Measurements from ENCODE around the gene DPF3. TPM values are rescaled to one million over a fixed set of nuclear protein-coding genes. Genes with fewer than 3 reads are reported as not detected.
A peak's percentile ranks its signal among the peaks of the same experiment; 100 is the strongest.

Gene DPF3
- total RNA-seq, 2 donors from 2014 or later = 18.9 to 23.3 TPM

DNA sequence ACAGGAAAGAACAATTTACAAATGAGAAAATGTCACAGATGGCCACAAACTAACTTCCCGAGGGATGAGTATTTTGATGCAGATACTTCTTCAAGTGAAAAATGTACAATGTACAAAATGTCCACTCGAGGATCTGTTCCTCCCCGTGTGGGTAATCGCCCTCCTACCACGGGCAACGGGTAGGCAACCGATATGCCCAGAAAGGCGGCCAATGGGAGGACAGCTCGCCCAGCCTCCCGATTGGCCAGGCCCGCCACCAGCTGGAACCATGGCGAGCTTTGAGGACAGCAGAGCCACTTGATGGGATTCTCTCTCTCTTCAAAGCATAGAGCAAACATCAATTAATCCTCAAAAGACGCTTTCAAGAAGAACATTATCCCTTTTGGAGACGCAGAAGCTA is 42.3 kb downstream of the DPF3 start:
- intact Hi-C loops (cut with DNase I) = no loop called here

DNA sequence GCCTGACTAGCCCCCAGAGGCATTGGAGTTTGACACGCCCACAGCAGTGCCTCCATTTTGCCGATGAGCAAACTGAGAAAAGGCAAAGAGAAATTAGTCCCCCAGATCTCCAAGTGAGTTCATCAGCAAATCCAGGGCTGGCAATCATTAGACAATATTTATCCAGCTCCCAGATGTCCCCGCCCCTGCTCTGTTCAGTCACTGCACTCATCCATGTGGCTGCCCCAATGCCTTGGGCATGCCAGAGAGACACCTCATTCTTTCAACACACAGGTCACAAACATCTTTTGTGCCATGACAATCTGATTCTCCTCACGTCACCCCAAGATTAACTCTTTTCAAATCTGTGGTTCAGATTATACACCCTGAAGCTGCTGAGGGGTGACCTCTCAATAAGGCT is 43.5 kb downstream of the DPF3 start:
- ATAC-seq (no peak), DNase-seq (no peak)
- intact Hi-C loops (cut with DNase I) = no loop called here

More for the DNA sequence above, 42.3 kb downstream of the DPF3 start:
- DNase-seq (no peak), ATAC-seq (no peak)

DNA sequence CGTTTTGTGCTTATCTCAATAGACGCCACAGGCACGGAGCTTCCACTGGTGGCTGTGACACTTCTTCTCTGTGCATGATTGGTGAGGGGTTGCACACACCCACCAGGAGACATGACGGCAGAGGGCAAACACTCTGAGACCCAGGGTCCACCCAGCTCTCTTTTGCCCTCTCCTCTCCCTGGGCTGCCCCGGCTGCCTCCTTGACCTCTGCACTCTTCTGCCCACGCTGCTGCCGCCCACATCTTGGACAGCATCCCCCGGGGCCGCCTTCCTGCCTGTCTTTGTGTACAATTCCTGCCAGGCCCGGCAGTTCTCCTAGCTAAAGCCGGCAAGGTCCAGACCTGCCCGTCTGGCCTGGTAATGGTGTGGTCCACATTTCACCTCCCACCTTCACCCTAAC is 44.7 kb downstream of the DPF3 start:
- intact Hi-C loops (cut with DNase I) = no loop called here
- no peak for DNase-seq

DNA sequence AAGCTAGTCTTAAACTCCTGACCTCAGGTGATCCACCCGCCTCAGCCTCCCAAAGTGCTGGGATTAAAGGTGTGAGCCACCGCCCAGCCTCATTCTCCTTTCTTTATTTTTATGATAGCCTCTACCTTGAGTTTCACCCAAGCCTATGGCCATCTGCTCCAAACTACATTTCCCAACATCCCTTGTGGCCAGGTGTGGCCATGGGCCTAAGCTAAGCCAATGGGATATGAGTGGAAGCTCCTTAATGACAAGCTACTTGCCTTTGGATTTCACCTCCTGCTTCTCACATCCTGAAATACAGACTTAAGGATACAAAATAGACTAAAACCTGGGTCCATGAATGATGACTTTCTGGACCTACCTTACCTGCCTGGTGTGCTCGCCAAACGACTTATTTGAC is 46.2 kb downstream of the DPF3 start:
- ATAC-seq = no peak
- intact Hi-C loops (cut with DNase I) = no loop called here
- no peak for DNase-seq

More for the DNA sequence above, 44.7 kb downstream of the DPF3 start:
- ATAC-seq = peak in 1 of 2 donors; percentile 38

DNA sequence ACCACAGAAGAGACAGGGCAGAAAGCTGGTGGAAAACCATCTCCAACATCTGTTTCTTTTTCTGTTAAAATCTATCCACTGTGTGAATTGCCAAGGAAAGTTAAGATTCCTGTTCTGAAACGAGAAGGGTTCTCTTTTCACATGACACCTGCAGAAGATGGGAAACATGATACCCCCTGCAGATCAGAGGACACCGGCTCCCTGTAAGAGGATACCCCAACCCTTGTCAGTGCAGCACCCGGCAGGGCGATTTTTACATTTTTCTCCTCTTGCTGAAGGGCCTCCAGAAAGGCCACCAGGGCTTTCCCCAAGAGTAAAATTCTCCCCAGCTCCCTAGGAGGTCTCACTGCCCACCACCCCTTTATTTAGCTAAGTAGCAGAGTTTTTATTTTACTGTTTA is 48.2 kb downstream of the DPF3 start:
- ATAC-seq = no peak
- no peak for DNase-seq
- intact Hi-C loops (cut with DNase I) = no loop called here

DNA sequence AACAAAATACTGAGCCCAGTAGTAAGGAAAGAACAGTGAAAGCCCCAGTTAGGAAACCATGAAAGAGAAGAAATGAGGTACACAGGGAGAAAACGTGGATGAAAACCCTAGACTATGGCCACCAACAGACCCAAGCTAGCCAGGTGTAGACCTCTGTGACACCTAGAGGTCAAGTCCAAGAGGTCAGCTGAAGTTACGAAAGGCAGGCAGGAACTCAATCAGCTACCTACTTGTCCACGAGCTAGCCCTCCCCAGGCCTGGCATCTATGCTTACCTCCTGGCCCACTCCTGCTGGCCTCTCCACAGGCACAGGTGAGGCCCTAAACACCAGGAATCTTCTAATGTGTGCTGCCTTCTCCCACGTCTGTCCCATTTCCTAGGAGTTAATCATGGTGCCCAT is 48.7 kb downstream of the DPF3 start:
- ATAC-seq = no peak
- DNase-seq = no peak
- intact Hi-C loops (cut with DNase I) = no loop called here

DNA sequence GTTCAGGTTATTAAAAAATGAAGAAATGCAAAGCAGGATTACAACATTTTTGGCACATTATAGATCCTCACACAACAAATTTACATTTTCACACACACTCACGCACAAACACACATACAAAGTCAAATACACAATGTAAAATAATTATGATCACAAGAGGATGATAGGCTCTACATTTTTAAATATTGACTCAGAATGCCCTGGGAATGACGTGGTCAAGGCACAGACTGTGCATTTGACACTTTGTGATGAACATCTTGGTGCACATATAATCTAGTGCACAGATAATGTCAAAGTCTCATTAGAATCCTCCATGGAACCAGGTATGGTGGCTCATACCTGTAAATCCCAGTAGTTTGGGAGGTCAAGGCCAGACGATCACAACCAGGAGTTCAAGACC is 49.4 kb downstream of the DPF3 start:
- ATAC-seq = no peak
- DNase-seq = no peak
- intact Hi-C loops (cut with DNase I) = no loop called here

DNA sequence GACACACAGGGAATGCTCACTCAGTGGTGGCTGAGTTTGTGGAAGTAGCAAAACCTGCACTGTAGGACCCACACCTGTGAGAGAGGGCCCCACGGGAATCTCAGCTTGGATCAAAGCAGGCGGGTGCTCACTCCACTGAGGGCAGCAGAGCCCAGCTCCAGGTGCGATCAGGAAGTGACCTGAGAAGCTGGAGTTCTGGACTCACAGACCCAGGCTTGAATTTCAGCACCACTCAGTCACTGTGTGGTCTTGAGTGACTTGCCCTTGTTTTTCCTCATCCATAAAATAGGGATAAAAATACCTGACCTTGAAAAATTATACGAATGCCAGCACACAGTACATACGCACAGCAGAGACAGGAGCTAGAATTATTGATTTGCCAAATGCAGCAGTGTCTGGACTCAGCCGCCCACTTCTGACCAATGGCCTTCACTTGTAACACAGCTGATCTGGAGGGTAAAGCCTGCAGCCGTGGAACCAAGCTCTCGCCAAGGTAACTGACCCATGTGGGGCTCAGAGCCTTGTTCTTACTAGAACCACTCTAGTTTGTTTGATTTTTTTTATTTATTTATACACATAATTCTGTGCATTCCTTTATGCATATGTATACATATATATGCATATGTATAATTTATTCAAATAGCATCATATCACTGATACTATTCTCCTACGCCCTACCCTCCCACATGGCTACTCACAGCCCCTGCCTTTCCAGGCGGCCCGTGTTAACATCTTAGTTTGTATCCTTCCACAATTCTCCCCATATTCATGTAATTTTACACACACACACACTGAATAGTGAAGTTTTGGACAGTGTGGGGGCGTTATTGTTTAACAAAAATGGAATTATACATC is 53.9 kb downstream of the DPF3 start:
- intact Hi-C loops (cut with DNase I) = no loop called here
- ATAC-seq = no peak
- DNase-seq = no peak

DNA sequence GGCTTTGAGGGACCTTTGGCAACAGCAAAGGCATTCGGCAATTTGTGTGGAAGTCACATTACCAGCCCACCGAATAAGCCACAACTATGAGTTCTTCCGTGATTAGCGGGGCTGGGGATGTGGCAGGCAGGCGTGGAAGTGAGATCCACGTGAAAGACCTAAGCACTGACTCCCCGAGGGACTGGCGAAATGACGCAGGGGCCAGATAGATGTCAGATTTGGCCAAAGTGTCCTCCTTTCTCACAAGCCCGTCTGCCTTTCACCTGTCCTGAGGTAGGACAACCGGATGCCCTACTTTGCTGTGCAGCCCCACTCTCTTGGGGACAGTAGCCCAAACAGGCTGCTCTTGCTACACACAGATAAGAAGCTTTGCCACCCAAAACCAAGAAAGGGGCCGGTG is 54.5 kb downstream of the DPF3 start:
- ATAC-seq (no peak), DNase-seq (no peak)
- intact Hi-C loops (cut with DNase I) = no loop called here

DNA sequence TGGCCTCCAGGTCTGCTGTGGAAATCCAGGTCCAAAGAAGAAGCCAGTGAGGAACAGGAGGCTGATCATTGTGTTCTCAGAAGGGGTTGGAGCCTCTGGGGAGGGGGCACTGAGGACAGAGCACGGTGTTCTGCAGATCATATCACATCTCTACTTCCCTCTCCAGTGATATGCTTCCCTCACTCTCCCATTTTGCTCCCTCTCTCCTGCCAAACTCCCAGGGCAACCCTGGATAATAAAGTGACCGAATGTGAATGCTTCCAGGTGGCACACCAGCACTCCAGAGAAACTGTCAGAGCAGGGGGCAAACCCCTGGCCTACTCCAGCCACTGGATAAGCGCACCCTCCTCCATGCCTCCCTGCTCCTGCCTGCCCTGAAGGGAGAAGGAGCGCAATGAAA is 57.8 kb downstream of the DPF3 start:
- ATAC-seq = no peak
- intact Hi-C loops (cut with DNase I) = no loop called here
- no peak for DNase-seq

DNA sequence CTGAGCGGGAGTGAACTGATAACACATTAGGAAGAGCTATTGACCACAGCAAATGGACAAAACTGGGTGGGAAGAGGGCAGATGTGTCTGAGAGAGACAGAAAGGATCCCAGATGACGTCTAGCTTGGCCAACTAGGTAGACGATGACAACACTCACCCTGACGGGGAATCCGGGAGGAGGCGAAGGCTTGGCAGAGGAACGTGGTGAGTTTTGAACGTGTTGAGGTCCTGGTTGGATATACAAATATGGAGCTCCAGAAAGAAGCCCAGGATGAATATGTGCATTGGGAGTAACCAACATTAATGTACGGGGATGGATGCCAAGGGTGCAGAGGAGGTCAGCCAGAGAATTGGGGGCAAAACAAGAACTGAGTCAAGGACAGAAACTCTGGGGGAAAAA is 60.7 kb downstream of the DPF3 start:
- intact Hi-C loops (cut with DNase I) = loop anchor here in 1 of 2 donors (5.0 kb wide), 1 partner anchor 59 kb away; the partner anchor contains the start of gene DPF3

DNA sequence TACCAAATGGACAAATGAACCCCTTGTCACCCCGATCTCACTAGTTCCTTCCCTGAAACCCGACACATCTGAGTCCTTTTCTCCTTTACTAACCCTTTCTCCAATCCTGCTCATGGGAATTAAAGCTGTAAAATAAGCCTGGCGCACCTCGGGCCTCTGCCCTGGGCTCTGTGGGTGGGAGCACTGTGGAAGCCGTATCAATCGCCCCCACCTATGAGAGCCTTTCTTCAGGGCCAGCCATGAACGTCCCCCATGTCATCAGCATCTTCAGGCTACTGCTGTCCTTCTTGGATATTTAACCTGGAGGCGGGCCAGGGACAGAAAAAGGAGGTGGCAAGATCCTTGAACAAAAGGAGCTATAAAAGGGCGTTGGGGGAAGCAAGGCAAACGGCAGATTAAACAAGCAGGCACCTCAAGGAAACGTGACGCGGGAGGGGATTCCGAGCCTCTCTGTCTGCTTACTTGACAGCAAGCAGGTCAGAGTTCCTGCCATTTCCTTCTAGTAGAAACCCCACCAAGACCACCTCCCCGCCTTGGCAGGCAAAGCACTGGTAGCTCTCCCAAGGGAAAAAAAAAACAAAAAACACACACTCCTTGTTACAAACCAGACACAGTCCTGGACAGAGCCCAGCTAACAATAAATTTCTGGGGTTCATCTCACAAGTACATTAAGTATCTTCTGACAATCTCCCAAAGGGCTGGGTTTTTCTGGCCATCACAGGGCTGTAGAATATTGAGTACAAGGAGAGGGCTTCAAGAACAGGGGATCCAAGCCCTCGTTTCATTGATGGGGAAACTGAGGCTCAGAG is 62.9 kb downstream of the DPF3 start:
- DNase-seq (no peak), ATAC-seq (no peak)
- intact Hi-C loops (cut with DNase I) = loop anchor here in 1 of 2 donors (5.0 kb wide), 1 partner anchor 61 kb away; the partner anchor contains the start of gene DPF3

More for the DNA sequence above, 60.7 kb downstream of the DPF3 start:
- DNase-seq (no peak), ATAC-seq (no peak)

DNA sequence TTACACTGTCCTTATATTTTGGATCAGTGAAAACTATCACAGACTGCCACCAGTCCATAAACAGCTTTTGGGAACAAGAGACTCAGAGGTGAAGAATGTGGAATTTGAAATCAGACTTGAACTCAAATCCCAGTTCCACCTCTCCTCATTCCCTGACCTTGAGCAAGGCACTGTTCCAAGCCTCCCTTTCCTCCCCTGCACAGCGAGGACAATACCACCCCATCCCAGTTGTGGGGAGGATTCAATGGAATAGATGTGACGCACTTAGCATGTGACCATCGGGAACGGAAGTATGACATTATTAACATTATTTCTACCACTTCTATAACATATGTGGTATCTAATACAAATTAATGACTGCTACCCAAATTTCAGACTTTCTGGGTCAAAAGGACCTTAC is 63.5 kb downstream of the DPF3 start:
- intact Hi-C loops (cut with DNase I) = loop anchor here in 1 of 2 donors (5.0 kb wide), 1 partner anchor 62 kb away; the partner anchor contains the start of gene DPF3
- peak; percentile 39 to 48 for ATAC-seq
- no peak for DNase-seq

DNA sequence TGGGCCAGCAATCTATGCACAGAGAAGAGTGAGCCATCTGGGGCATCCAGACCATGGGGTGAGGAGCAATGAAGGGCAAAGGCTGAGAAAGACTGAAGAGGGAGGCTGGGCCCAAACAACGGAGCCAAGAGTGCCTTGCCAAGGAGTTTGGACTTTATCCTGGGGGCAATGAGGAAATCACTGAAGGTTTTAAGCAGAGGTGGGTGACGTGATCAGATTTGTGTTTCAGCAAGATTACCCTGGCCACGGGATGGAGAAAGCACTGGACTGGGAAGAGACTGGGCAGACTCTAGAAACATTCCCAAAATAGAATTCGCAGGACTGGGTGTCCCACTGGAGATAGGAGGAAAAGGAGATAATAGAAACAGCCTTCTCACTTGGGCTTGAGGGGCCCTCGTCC is 65.3 kb downstream of the DPF3 start:
- peak; percentile 76 to 86 for ATAC-seq
- intact Hi-C loops (cut with DNase I) = no loop called here
- no peak for DNase-seq

DNA sequence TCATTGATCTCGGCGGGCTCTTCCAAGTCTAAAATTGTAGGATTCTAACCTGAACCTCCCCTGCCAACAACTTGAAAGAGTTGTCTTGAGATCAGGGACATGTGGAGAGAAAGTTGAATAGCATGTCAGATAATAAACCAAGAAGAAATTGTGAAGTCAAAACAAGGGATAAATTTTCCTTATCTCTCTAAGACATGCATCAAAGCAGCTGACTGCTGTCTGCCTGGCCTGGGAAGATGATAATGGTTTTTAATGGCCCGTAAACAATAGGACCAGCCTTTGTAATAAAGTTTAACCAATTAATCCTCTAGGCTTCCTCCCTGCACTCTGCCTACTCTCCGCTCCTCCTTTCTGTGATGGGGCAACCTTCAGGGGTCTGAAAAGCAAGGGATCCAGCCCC is 67.9 kb downstream of the DPF3 start:
- intact Hi-C loops (cut with DNase I) = no loop called here
- ATAC-seq = no peak

DNA sequence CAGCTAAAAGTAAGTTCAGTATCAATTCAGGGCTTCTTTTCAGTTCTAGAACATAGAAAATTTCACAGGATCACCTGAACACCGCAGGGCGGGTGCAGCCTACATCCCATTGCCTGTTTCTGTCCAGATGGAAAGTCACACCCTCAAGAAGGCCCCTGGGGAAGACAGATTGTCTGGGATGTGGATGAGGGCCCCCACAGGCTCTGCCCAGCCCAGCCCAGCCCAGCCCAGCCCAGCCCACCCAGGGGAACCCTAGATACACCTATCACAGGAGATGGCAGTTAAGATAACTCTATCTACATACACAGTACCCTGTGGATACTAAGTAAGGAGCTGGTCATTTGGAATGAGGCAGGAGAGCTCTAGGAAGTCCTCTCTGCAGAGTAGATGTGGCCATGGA is 68.4 kb downstream of the DPF3 start:
- ATAC-seq (no peak), DNase-seq (no peak)
- intact Hi-C loops (cut with DNase I) = no loop called here

More for the DNA sequence above, 67.9 kb downstream of the DPF3 start:
- no peak for DNase-seq

DNA sequence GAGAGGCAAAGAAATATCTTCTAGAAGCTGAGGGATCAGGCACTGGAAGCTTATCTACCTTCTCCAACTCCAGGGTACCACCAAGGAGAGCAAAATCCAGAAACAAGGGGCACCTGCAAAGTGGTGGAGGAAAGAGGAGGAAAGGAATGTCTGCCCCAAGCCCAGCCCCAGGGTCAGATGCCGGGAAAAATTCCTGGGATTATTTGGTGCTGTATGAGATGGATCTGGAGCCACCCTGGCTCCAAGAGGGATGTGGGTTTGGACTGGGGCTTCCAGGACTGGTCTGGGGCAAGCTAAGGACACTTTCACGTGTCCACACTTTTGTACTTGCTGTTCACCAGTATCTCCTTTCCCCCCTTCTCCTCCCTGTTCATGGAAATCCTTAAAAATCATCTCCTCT is 69.8 kb downstream of the DPF3 start:
- no peak for ATAC-seq
- DNase-seq = no peak
- intact Hi-C loops (cut with DNase I) = no loop called here

DNA sequence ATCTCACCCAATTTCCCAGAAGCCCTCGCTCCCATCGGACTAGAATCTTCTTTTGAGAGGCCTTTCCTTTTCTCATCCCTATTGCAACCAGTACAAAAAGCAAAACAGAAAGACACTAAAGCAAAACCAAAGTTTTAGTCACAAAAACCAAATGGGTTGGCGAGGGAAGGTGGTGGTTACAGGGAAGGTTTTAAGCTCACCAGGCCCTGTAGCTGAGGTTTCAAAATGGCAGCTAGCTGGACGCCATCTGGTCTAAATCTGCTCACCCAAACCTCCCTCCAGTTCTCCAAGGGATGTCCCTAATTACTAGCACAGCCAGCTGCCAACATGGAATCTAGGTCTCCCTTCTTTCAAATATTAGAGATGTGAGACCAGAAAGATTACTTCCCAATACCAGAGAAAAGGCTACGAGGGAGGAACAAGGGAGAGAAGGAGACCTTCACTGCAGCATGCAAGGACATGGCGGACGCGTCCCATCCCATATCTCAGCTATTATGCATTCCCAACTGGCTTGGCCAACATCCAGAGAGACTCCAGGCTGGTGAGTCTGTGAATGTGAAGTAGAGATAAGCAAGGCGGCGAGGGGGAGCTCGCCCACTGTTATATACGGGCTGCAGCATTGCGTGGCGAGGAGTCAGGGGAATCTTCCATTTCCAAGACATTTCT is 70.8 kb downstream of the DPF3 start:
- intact Hi-C loops (cut with DNase I) = no loop called here
- DNase-seq (peak; percentile 61), ATAC-seq (peak; percentile 90 to 92)

DNA sequence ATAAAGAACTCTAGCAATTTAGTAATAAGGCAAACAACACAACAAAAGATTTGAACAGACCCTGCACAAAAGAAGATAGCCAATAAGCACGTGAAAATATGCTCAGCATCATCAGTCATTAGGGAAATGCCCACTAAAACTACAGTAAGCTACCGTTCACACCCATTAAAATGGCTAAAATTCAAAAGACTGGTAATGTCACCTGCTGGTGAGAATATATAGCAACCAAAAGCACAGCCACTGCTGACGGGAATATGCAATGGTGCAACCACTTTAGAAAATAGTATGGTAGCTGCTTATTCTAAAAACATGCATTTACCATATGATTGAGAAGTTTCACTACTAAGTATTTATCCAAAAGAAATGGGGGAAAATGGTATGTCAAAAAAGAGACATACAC is 74.9 kb downstream of the DPF3 start:
- DNase-seq (no peak), ATAC-seq (no peak)
- intact Hi-C loops (cut with DNase I) = no loop called here

DNA sequence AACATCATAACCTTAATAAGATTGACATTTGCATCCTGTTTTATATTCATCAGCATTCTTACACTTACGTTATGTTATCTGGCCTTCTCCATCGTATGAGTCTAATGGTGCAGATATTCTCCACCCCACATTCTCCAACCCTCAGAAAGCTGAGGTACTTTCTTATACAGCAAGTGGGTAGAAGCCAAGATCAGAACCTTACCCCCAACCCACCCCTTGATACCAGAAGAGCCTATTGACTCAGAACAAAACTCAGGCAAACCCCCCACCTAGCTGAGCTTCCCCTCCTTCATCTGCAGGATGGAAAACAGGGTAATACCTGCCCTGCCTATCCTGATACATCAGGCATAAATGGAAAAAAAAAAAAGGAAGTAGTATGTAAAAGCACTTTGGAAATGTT is 77.6 kb downstream of the DPF3 start:
- ATAC-seq (no peak), DNase-seq (no peak)
- intact Hi-C loops (cut with DNase I) = no loop called here

Data from left cardiac atrium (tissue), 4 donors.